ENCODE results near the gene DCTN2. TPM values are rescaled to one million over a fixed set of nuclear protein-coding genes. Genes with fewer than 3 reads are reported as not detected.
A peak's percentile ranks its signal among the peaks of the same experiment; 100 is the strongest.
"Not testable (repeated sequence)": the region's sequence is repeated elsewhere in the genome, so short reads cannot be mapped to it uniquely, and the experiment has no call there.

The DCTN2 gene
- total RNA-seq, 1 donor from 2014 or later: 91.8 TPM

- Mint-ChIP-seq H3K36me3 (ENCODE audit: low read depth) (peaks cover 88% of the 10 kb centered on the region), H3K27me3 (no peaks in the 10 kb centered on the region), H3K4me3 (no peak overlapping the region), H3K9me3 (no peaks in the 10 kb centered on the region), H3K4me1 (peaks cover 5% of the 10 kb centered on the region), H3K27ac (peak overlapping the region; percentile 50)
- TF ChIP-seq CTCF (IDR thresholded peaks at IDR 0.05): no peak
- intact Hi-C loops (cut with micrococcal nuclease): no loop called here
- ChIA-PET POLR2A (interaction anchor here (0.8 kb wide), 1 partner anchor 8 kb away, joined by 3 read pairs; the partner anchor contains the start of gene DDIT3), CTCF (interaction anchor here (0.5 kb wide), 1 partner anchor 330 kb away, joined by 3 read pairs; no protein-coding TSS in a partner anchor)
- DNase-seq (no peak), ATAC-seq (ENCODE audit: low read depth) (no peak)
Observed at GRCh38 chr12:57512665-57513064, 34.3 kb downstream of the DCTN2 start.

GRCh38 chr12:57511588-57512325 is 35.2 kb downstream of the DCTN2 start:
- no peak overlapping the region for H3K27ac Mint-ChIP-seq
- no peaks in the 10 kb centered on the region for H3K9me3 Mint-ChIP-seq
- intact Hi-C loops (cut with micrococcal nuclease): no loop called here
- H3K4me1 Mint-ChIP-seq: no peaks in the 10 kb centered on the region
- H3K27me3 Mint-ChIP-seq: no peaks in the 10 kb centered on the region
- H3K4me3 Mint-ChIP-seq: no peak overlapping the region
- no peak for TF ChIP-seq CTCF (IDR thresholded peaks at IDR 0.05)
- ATAC-seq (ENCODE audit: low read depth): no peak
- DNase-seq: no peak
- ChIA-PET CTCF (interaction anchor here (0.5 kb wide), 1 partner anchor 329 kb away, joined by 3 read pairs; no protein-coding TSS in a partner anchor), POLR2A (interaction anchor here (0.7 to 0.8 kb wide), 2 partner anchors 9 to 218 kb away, joined by 3 to 5 read pairs; partner anchors contain the start of gene DDIT3)
- H3K36me3 Mint-ChIP-seq (ENCODE audit: low read depth): peaks cover 79% of the 10 kb centered on the region

- H3K36me3 Mint-ChIP-seq (ENCODE audit: low read depth): peaks cover 78% of the 10 kb centered on the region
- no peak overlapping the region for H3K27ac Mint-ChIP-seq
- no peaks in the 10 kb centered on the region for H3K27me3 Mint-ChIP-seq
- ATAC-seq (ENCODE audit: low read depth): no peak
- DNase-seq: no peak
- TF ChIP-seq CTCF (IDR thresholded peaks at IDR 0.05): no peak
- H3K4me1 Mint-ChIP-seq: no peaks in the 10 kb centered on the region
- ChIA-PET CTCF (no interaction called here), POLR2A (interaction anchor here (0.7 kb wide), 1 partner anchor 217 kb away, joined by 5 read pairs; no protein-coding TSS in a partner anchor)
- H3K9me3 Mint-ChIP-seq: no peaks in the 10 kb centered on the region
- no peak overlapping the region for H3K4me3 Mint-ChIP-seq
- intact Hi-C loops (cut with micrococcal nuclease): no loop called here
Observed at GRCh38 chr12:57511161-57511560, 35.8 kb downstream of the DCTN2 start.

GRCh38 chr12:57507796-57508195 is 39.2 kb downstream of the DCTN2 start:
- H3K4me3 Mint-ChIP-seq; H3K27ac Mint-ChIP-seq; intact Hi-C loops (cut with micrococcal nuclease); H3K27me3 Mint-ChIP-seq; POLR2A ChIA-PET; H3K9me3 Mint-ChIP-seq; CTCF ChIA-PET; ATAC-seq (ENCODE audit: low read depth); H3K4me1 Mint-ChIP-seq; DNase-seq: not testable (repeated sequence)
- H3K36me3 Mint-ChIP-seq (ENCODE audit: low read depth): peaks cover 79% of the 10 kb centered on the region

GRCh38 chr12:57506541-57506940 is 40.5 kb downstream of the DCTN2 start:
- H3K27me3 Mint-ChIP-seq; H3K27ac Mint-ChIP-seq; H3K4me3 Mint-ChIP-seq; ATAC-seq (ENCODE audit: low read depth); H3K9me3 Mint-ChIP-seq; POLR2A ChIA-PET; CTCF ChIA-PET; intact Hi-C loops (cut with micrococcal nuclease); DNase-seq; H3K4me1 Mint-ChIP-seq: not testable (repeated sequence)
- H3K36me3 Mint-ChIP-seq (ENCODE audit: low read depth): peaks cover 76% of the 10 kb centered on the region

- H3K4me1 Mint-ChIP-seq; DNase-seq; H3K27me3 Mint-ChIP-seq; H3K9me3 Mint-ChIP-seq; ATAC-seq (ENCODE audit: low read depth); H3K27ac Mint-ChIP-seq; H3K4me3 Mint-ChIP-seq; intact Hi-C loops (cut with micrococcal nuclease); CTCF ChIA-PET: not testable (repeated sequence)
- H3K36me3 Mint-ChIP-seq (ENCODE audit: low read depth): peaks cover 84% of the 10 kb centered on the region
- POLR2A ChIA-PET: interaction anchor here (1.6 to 2.5 kb wide), 2 partner anchors 18 to 25 kb away, joined by 8 to 18 read pairs; partner anchors contain the start of gene DDIT3
Observed at GRCh38 chr12:57502311-57502969, 44.6 kb downstream of the DCTN2 start.

All from activated B cell treated with CpG ODN at 0.5 μM for 24 hours (primary cell).